SK-N-SH (cell line): Measurements from ENCODE around the gene ARMC9. TPM values are rescaled to one million over a fixed set of nuclear protein-coding genes. Genes with fewer than 3 reads are reported as not detected.

ENCODE experiments used
- CTCF ChIA-PET: fragments of 300-600, 350-600 bp; formaldehyde crosslinking; extraction: SDS; loops from one replicate; lab custom pipeline; 2021; lab: Yijun Ruan, JAX
- POLR2A ChIA-PET: fragments of 350-600 bp; sonication (Branson Sonifier 250); formaldehyde crosslinking; extraction: SDS; loops from one replicate; lab custom pipeline; 2020; ENCODE audit warnings: antibody characterized with exemption, inconsistent platforms; lab: Yijun Ruan, JAX
- DNase-seq: peaks from one replicate; pipeline ENCODE4 v3.0.0; 2012
- H2AFZ ChIP-seq: fragments of 200-600 bp; sonication (generic); 2 replicates; pipeline ENCODE4 v1.8.1; 2016; ENCODE audit warnings: antibody characterized with exemption, mild to moderate bottlenecking, low read depth
- H3F3A ChIP-seq: fragments of 200-600 bp; sonication (generic); replicated peaks from 2 replicates; pipeline ENCODE3; 2016; ENCODE audit warnings: antibody characterized with exemption, mild to moderate bottlenecking; ENCODE audit not compliant: insufficient read depth
- H3K27ac ChIP-seq, 2 experiments: fragments of 200-500 bp in 1 of 2; fragments of 200-600 bp in 1 of 2; sonication (Bioruptor generic) in 1 of 2; sonication (generic), shearing (Covaris generic) in 1 of 2; 2 replicates each; pipeline versions ENCODE4 v1.5.1 to v1.6.1; 2014 to 2016; ENCODE audit warnings: low read depth in 2 of 2, inconsistent platforms in 1 of 2, low read length in 1 of 2, mild to moderate bottlenecking in 1 of 2, mixed read lengths in 1 of 2
- H3K27me3 ChIP-seq: fragments of 200-600 bp; sonication (generic), shearing (Covaris generic); 2 replicates; pipeline ENCODE4 v1.6.1; 2016; ENCODE audit warnings: mixed run types; ENCODE audit not compliant: insufficient read depth
- H3K36me3 ChIP-seq, 2 experiments: fragments of 200-500 bp in 1 of 2; fragments of 200-600 bp in 1 of 2; sonication (Bioruptor generic) in 1 of 2; sonication (generic) in 1 of 2; replicated peaks in 1 of 2; 2 replicates each; pipeline versions ENCODE3 to v1.5.1; 2014 to 2016; ENCODE audit warnings: low read length in 1 of 2, mild to moderate bottlenecking in 1 of 2; ENCODE audit not compliant: insufficient read depth in 2 of 2, control insufficient read depth in 1 of 2
- H3K4me1 ChIP-seq, 2 experiments: fragments of 200-500 bp in 1 of 2; fragments of 200-600 bp in 1 of 2; sonication (Bioruptor generic) in 1 of 2; sonication (generic), shearing (Covaris generic) in 1 of 2; 2 replicates each; pipeline versions ENCODE4 v1.5.1 to v1.6.1; 2014 to 2016; ENCODE audit warnings: low read depth in 1 of 2, low read length in 1 of 2, mixed run types in 1 of 2; ENCODE audit not compliant: insufficient read depth in 2 of 2, control insufficient read depth in 1 of 2
- H3K4me2 ChIP-seq: fragments of 200-600 bp; sonication (generic), shearing (Covaris generic); 2 replicates; pipeline ENCODE4 v1.6.1; 2017; ENCODE audit warnings: mixed run types
- H3K4me3 ChIP-seq, 2 experiments: fragments of 200-500 bp in 1 of 2; fragments of 200-600 bp in 1 of 2; sonication (Bioruptor generic) in 1 of 2; sonication (generic), shearing (Covaris generic) in 1 of 2; 2 replicates each; pipeline versions ENCODE4 v1.5.1 to v1.8.1; 2014 to 2016; ENCODE audit warnings: low read depth in 2 of 2, inconsistent platforms in 1 of 2, low read length in 1 of 2, mild to moderate bottlenecking in 1 of 2, mixed read lengths in 1 of 2, moderate library complexity in 1 of 2
- H3K79me2 ChIP-seq: fragments of 200-600 bp; sonication (generic); 2 replicates; pipeline ENCODE4 v1.8.1; 2017; ENCODE audit warnings: mild to moderate bottlenecking; ENCODE audit not compliant: insufficient read depth
- H3K9ac ChIP-seq: fragments of 200-600 bp; sonication (generic); 2 replicates; pipeline ENCODE4 v1.6.1; 2017; ENCODE audit warnings: mixed run types
- H3K9me2 ChIP-seq: fragments of 200-600 bp; sonication (generic); 2 replicates; pipeline ENCODE4 v1.6.1; 2017; ENCODE audit warnings: mixed run types
- H3K9me3 ChIP-seq: fragments of 200-600 bp; sonication (generic); 2 replicates; pipeline ENCODE4 v1.6.1; 2017; ENCODE audit warnings: mixed run types, mild to moderate bottlenecking, moderate library complexity
- H4K20me1 ChIP-seq: fragments of 200-600 bp; sonication (generic); 2 replicates; pipeline ENCODE4 v1.6.1; 2017; ENCODE audit warnings: mild to moderate bottlenecking, mixed run types; ENCODE audit not compliant: insufficient read depth
- CHD2 ChIP-seq: fragments of 150-350 bp; IDR thresholded peaks from 2 replicates; pipeline ENCODE4 v1.6.1; 2018; ENCODE audit warnings: low read length; ENCODE audit not compliant: partially characterized antibody
- CTCF ChIP-seq: fragments of 200-600 bp; sonication (generic); IDR thresholded peaks from 2 replicates; pipeline ENCODE4 v1.6.1; 2017; ENCODE audit warnings: antibody characterized with exemption, mild to moderate bottlenecking, moderate library complexity
- ELF1 ChIP-seq: IDR thresholded peaks from 2 replicates; pipeline ENCODE4 v1.4.0; 2012
- FOXJ3 ChIP-seq: sonication (generic); formaldehyde crosslinking; IDR thresholded peaks from 2 replicates; pipeline ENCODE4 v1.5.1; 2020; ENCODE audit warnings: mild to moderate bottlenecking, missing genetic modification reagents
- FOXM1 ChIP-seq: IDR thresholded peaks from 2 replicates; pipeline ENCODE4 v1.4.0; 2012; ENCODE audit warnings: low read depth, mild to moderate bottlenecking
- GABPA ChIP-seq: IDR thresholded peaks from 2 replicates; pipeline ENCODE4 v1.4.0; 2012; ENCODE audit warnings: low read depth, mild to moderate bottlenecking
- IRF3 ChIP-seq: fragments of 150-350 bp; IDR thresholded peaks from 2 replicates; pipeline ENCODE4 v1.6.1; 2016; ENCODE audit warnings: mild to moderate bottlenecking, low read depth, low read length
- MAX ChIP-seq: IDR thresholded peaks from 2 replicates; pipeline ENCODE4 v1.4.0; 2012; ENCODE audit warnings: low read depth
- MXI1 ChIP-seq: IDR thresholded peaks from 2 replicates; pipeline ENCODE4 v1.6.1; 2012; ENCODE audit warnings: mild to moderate bottlenecking, low read depth, low read length, improper control_type of control experiment
- NRF1 ChIP-seq: IDR thresholded peaks from 2 replicates; pipeline ENCODE4 v1.6.1; 2012; ENCODE audit warnings: low read depth, mild to moderate bottlenecking, low read length
- POLR2AphosphoS5 ChIP-seq: IDR thresholded peaks from 2 replicates; pipeline ENCODE4 v1.6.1; 2012; ENCODE audit warnings: low read depth, low read length
- RAD21 ChIP-seq: IDR thresholded peaks from 2 replicates; pipeline ENCODE4 v1.6.1; 2012; ENCODE audit warnings: mild to moderate bottlenecking, low read length
- RCOR1 ChIP-seq: fragments of 150-350 bp; IDR thresholded peaks from 2 replicates; pipeline ENCODE4 v1.6.1; 2017; ENCODE audit warnings: antibody characterized with exemption, low read length
- RFX5 ChIP-seq: IDR thresholded peaks from 2 replicates; pipeline ENCODE4 v1.6.1; 2012; ENCODE audit warnings: mild to moderate bottlenecking, improper control_type of control experiment, low read length
- SIN3A ChIP-seq: IDR thresholded peaks from 2 replicates; pipeline ENCODE4 v1.6.1; 2012; ENCODE audit warnings: low read depth, mild to moderate bottlenecking, low read length, moderate library complexity, borderline replicate concordance
- TEAD4 ChIP-seq: IDR thresholded peaks from 2 replicates; pipeline ENCODE4 v1.4.0; 2012; ENCODE audit warnings: mild to moderate bottlenecking, borderline replicate concordance; ENCODE audit not compliant: insufficient read depth
- USF2 ChIP-seq: fragments of 150-350 bp; IDR thresholded peaks from 2 replicates; pipeline ENCODE4 v1.6.1; 2017; ENCODE audit warnings: antibody characterized with exemption, low read length, low read depth, borderline replicate concordance
- WGBS: methylation state at CpG from one replicate; pipeline ENCODE4 v1.1.6; 2017; ENCODE audit warnings: low lambda C conversion rate; 5-methylcytosine and 5-hydroxymethylcytosine counted together
- polyA plus RNA-seq, 3 experiments: library from polyadenylated mRNA; depleted of rRNA; stranded (reverse); fragments of >200 nt; gene quantifications; 2 replicates each; pipeline ENCODE4 v1.2.3, GENCODE V29; 2012

Gene ARMC9
- polyA plus RNA-seq, 1 of the 3 experiments (the other 2 are of a cell fraction): 25.3 TPM

- no peak for TF ChIP-seq SIN3A
Measured at GRCh38 chr2:231323316-231323715, 124.9 kb downstream of the ARMC9 start (continued).

GRCh38 chr2:231325826-231326225 is 127.4 kb downstream of the ARMC9 start:
- no peaks in the 10 kb centered on the region for H3K9me2 ChIP-seq
- H2AFZ ChIP-seq: no peak overlapping the region
- H4K20me1 ChIP-seq: no peaks in the 10 kb centered on the region
- H3K4me1 ChIP-seq: no peaks in the 10 kb centered on the region
- no peak overlapping the region for H3K4me3 ChIP-seq
- no peaks in the 10 kb centered on the region for H3K27me3 ChIP-seq
- ChIA-PET POLR2A (interaction anchor here (1.0 kb wide), 1 partner anchor 10 kb away, joined by 3 read pairs; no protein-coding TSS in a partner anchor), CTCF (interaction anchor here (0.9 to 2.4 kb wide), 6 partner anchors 12 to 273 kb away, joined by 3 to 8 read pairs (median 3); no protein-coding TSS in a partner anchor)
- WGBS: 75% methylated on average over 1 of the region's 2 CpGs
- H3K9me3 ChIP-seq: no peaks in the 10 kb centered on the region
- peaks cover 0 to 3% of the 10 kb centered on the region in 2 experiments for H3K36me3 ChIP-seq
- no peak overlapping the region for H3K4me2 ChIP-seq
- TF ChIP-seq FOXM1 (no peak), GABPA (no peak), CHD2 (no peak)
- no peak overlapping the region for H3K9ac ChIP-seq
- DNase-seq: no peak
- H3K27ac ChIP-seq: no peak overlapping the region
- no peaks in the 10 kb centered on the region for H3K79me2 ChIP-seq
- H3F3A ChIP-seq: no peaks in the 10 kb centered on the region

- TF ChIP-seq RAD21: no peak
- no peak for TF ChIP-seq USF2
- TF ChIP-seq, all 33 proteins: peak for 0
- CTCF ChIA-PET: interaction anchor here (0.9 to 2.4 kb wide), 7 partner anchors 12 to 274 kb away, joined by 3 to 8 read pairs (median 3); no protein-coding TSS in a partner anchor
- H3K4me3 ChIP-seq: no peak overlapping the region
- H4K20me1 ChIP-seq: no peaks in the 10 kb centered on the region
- no peak overlapping the region for H3K9ac ChIP-seq
- H3K27me3 ChIP-seq: no peaks in the 10 kb centered on the region
- no peaks in the 10 kb centered on the region for H3F3A ChIP-seq
- H3K27ac ChIP-seq: no peak overlapping the region
- H3K9me2 ChIP-seq: no peaks in the 10 kb centered on the region
- WGBS: 100% methylated on average over 1 of the region's 3 CpGs
- no peak overlapping the region for H3K4me2 ChIP-seq
- no peak for DNase-seq
- no peak overlapping the region for H2AFZ ChIP-seq
- no peaks in the 10 kb centered on the region for H3K79me2 ChIP-seq
- no peaks in the 10 kb centered on the region for H3K9me3 ChIP-seq
- peaks cover 2 to 3% of the 10 kb centered on the region in 2 experiments for H3K36me3 ChIP-seq
- no peaks in the 10 kb centered on the region for H3K4me1 ChIP-seq
- POLR2A ChIA-PET: no interaction called here
Measured at GRCh38 chr2:231326404-231326803, 128.0 kb downstream of the ARMC9 start.

- no peak overlapping the region for H3K4me2 ChIP-seq
- H3K9me2 ChIP-seq: no peaks in the 10 kb centered on the region
- WGBS: 93% methylated on average over 5 of the region's 8 CpGs
- no peaks in the 10 kb centered on the region for H3K79me2 ChIP-seq
- H3K4me1 ChIP-seq: no peaks in the 10 kb centered on the region
- no peak for DNase-seq
- H2AFZ ChIP-seq: no peak overlapping the region
- no peak overlapping the region for H3K4me3 ChIP-seq
- no peak overlapping the region for H3K9ac ChIP-seq
- H3K36me3 ChIP-seq: peaks cover 6 to 24% of the 10 kb centered on the region in 2 experiments
- H3K27ac ChIP-seq: no peak overlapping the region
- ChIA-PET CTCF (interaction anchor here (1.1 kb wide), 1 partner anchor 34 kb away, joined by 4 read pairs; no protein-coding TSS in a partner anchor), POLR2A (no interaction called here)
- no peaks in the 10 kb centered on the region for H3K27me3 ChIP-seq
- H4K20me1 ChIP-seq: no peaks in the 10 kb centered on the region
- H3K9me3 ChIP-seq: no peaks in the 10 kb centered on the region
- no peaks in the 10 kb centered on the region for H3F3A ChIP-seq
- no peak for TF ChIP-seq CHD2
- TF ChIP-seq TEAD4: no peak
- TF ChIP-seq POLR2AphosphoS5: no peak
- TF ChIP-seq IRF3: no peak
- no peak for TF ChIP-seq MAX
- TF ChIP-seq CTCF: no peak
- no peak for TF ChIP-seq MXI1
- no peak for TF ChIP-seq ELF1
- no peak for TF ChIP-seq RAD21
- TF ChIP-seq NRF1: no peak
- TF ChIP-seq GABPA: no peak
- no peak for TF ChIP-seq FOXJ3 (CRISPR knock-in tag)
- no peak for TF ChIP-seq RCOR1
- TF ChIP-seq RFX5: no peak
Measured at GRCh38 chr2:231330311-231330710, 131.9 kb downstream of the ARMC9 start.
